ENCODE results near the gene KPNA6.

DNA sequence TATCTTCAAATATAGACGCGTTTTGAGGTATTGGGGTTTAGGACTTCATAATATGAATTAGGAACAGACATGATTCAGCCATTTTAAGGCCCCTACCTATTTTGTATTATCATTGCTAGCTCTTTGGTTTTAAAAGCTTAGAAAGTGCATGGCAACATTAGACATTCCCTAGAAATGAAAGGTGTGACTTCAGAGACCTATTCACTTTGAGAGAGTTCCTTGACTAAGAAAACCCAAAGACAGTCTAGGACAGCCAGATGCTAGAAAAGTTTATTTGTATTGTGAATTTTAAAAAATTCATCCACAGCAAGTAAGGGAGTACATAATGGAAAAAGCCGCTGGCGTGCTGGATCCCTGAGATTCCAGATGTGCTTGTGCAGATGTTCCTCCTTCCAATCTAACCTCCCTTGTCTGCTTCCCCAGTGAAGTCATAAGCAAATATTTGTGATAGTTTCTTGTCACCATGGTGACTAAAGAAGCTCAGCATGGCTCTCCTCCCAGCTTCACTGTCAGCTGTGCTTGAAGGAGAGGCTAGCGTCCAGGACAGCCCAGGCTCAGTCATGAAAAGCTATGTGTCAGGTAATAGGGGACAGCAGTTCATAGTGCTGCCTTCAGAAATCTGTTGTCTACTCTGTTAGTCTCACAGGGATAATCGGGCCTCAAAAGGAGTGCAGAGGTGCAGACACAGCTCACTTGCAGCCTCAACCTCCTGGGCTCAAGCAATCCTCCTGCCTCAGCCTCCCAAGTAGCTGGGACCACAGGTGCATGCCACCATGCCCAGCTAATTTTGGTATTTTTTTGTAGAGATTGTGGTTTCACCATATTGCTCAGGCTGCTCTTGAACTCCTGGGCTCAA lies 34.8 kb downstream of the KPNA6 start:
- TF ChIP-seq, protein P1, sequence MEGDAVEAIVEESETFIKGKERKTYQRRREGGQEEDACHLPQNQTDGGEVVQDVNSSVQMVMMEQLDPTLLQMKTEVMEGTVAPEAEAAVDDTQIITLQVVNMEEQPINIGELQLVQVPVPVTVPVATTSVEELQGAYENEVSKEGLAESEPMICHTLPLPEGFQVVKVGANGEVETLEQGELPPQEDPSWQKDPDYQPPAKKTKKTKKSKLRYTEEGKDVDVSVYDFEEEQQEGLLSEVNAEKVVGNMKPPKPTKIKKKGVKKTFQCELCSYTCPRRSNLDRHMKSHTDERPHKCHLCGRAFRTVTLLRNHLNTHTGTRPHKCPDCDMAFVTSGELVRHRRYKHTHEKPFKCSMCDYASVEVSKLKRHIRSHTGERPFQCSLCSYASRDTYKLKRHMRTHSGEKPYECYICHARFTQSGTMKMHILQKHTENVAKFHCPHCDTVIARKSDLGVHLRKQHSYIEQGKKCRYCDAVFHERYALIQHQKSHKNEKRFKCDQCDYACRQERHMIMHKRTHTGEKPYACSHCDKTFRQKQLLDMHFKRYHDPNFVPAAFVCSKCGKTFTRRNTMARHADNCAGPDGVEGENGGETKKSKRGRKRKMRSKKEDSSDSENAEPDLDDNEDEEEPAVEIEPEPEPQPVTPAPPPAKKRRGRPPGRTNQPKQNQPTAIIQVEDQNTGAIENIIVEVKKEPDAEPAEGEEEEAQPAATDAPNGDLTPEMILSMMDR (IDR thresholded peaks at IDR 0.05), result no peak
- TF ChIP-seq POLR2A (IDR thresholded peaks at IDR 0.05) (no peak), POLR2AphosphoS5 (IDR thresholded peaks at IDR 0.05) (no peak)

Data from breast epithelium (tissue), 3 donors.